Naive thymus-derived CD8-positive, alpha-beta T cell (primary cell): ENCODE data around the gene BIRC6. TPM values are rescaled to one million over a fixed set of nuclear protein-coding genes. Genes with fewer than 3 reads are reported as not detected.
"Not testable (repeated sequence)": the region's sequence is repeated elsewhere in the genome, so short reads cannot be mapped to it uniquely, and the experiment has no call there.

Experiments
- ATAC-seq, 2 donors: fragments of 150-1000 bp; cut with Tn5 transposase in 1 of 2; sonication (Bioruptor Pico), chemical (Tn5 transposase) in 1 of 2; 1 replicate in 1 of 2; 2 replicates in 1 of 2; pipeline ENCODE4 v1.10.0; 2021; ENCODE audit warnings: mild to moderate bottlenecking in 2 of 2, moderate library complexity in 2 of 2
- POLR2A ChIA-PET: fragments of 350-600 bp; sonication (Branson Sonifier 250); formaldehyde crosslinking; loops from one replicate; lab custom pipeline; 2021; ENCODE audit warnings: antibody characterized with exemption; lab: Charles Lee
- DNase-seq, 10 donors: peaks; one replicate each; pipeline versions ENCODE4 v3.0.0 to v3.0.0-alpha.2; 2020 to 2022
- H3K27ac Mint-ChIP-seq, 10 donors: one replicate each; pipeline ENCODE4 v1.8.0; 2020 to 2022; ENCODE audit warnings: mild to moderate bottlenecking in 10 of 10, mixed read lengths in 10 of 10, moderate library complexity in 4 of 10, inconsistent platforms in 1 of 10
- H3K27me3 Mint-ChIP-seq, 5 donors: one replicate each; pipeline ENCODE4 v1.8.0; 2021 to 2022; ENCODE audit warnings: mixed read lengths in 5 of 5
- H3K36me3 Mint-ChIP-seq, 3 donors: one replicate each; pipeline ENCODE4 v1.8.0; 2020 to 2022; ENCODE audit warnings: mixed read lengths in 3 of 3, mild to moderate bottlenecking in 2 of 3, inconsistent platforms in 1 of 3
- H3K4me1 Mint-ChIP-seq, 4 donors: one replicate each; pipeline ENCODE4 v1.8.0; 2021 to 2022; ENCODE audit warnings: mixed read lengths in 4 of 4
- H3K4me3 Mint-ChIP-seq, 10 donors: one replicate each; pipeline ENCODE4 v1.8.0; 2020 to 2022; ENCODE audit warnings: mild to moderate bottlenecking in 10 of 10, mixed read lengths in 10 of 10, moderate library complexity in 6 of 10, inconsistent platforms in 1 of 10
- H3K9me3 Mint-ChIP-seq, 9 donors: one replicate each; pipeline ENCODE4 v1.8.0; 2020 to 2022; ENCODE audit warnings: mixed read lengths in 9 of 9, mild to moderate bottlenecking in 3 of 9, inconsistent platforms in 1 of 9, moderate library complexity in 1 of 9
- polyA plus RNA-seq, 3 donors: library from polyadenylated mRNA; unstranded; fragments of 300-500 nt; fragmentation: Illumina TruSeq; gene quantifications; one replicate each; pipeline ENCODE4 v1.2.3, GENCODE V29; 2021
- total RNA-seq, 8 experiments: library from RNA in 2 of 8; stranded (reverse) in 2 of 8; gene quantifications; one replicate each; pipeline ENCODE4 v1.2.3 and lab custom pipeline; 2021 to 2026

BIRC6 gene, protein sequence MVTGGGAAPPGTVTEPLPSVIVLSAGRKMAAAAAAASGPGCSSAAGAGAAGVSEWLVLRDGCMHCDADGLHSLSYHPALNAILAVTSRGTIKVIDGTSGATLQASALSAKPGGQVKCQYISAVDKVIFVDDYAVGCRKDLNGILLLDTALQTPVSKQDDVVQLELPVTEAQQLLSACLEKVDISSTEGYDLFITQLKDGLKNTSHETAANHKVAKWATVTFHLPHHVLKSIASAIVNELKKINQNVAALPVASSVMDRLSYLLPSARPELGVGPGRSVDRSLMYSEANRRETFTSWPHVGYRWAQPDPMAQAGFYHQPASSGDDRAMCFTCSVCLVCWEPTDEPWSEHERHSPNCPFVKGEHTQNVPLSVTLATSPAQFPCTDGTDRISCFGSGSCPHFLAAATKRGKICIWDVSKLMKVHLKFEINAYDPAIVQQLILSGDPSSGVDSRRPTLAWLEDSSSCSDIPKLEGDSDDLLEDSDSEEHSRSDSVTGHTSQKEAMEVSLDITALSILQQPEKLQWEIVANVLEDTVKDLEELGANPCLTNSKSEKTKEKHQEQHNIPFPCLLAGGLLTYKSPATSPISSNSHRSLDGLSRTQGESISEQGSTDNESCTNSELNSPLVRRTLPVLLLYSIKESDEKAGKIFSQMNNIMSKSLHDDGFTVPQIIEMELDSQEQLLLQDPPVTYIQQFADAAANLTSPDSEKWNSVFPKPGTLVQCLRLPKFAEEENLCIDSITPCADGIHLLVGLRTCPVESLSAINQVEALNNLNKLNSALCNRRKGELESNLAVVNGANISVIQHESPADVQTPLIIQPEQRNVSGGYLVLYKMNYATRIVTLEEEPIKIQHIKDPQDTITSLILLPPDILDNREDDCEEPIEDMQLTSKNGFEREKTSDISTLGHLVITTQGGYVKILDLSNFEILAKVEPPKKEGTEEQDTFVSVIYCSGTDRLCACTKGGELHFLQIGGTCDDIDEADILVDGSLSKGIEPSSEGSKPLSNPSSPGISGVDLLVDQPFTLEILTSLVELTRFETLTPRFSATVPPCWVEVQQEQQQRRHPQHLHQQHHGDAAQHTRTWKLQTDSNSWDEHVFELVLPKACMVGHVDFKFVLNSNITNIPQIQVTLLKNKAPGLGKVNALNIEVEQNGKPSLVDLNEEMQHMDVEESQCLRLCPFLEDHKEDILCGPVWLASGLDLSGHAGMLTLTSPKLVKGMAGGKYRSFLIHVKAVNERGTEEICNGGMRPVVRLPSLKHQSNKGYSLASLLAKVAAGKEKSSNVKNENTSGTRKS (N-terminal part only)
- total RNA-seq (100 to 1,000 TPM; 136 to 137 TPM), polyA plus RNA-seq (10 to 100 TPM; 17.9 to 28.1 (median 26.1) TPM), total RNA-seq (lab: John Stamatoyannopoulos, UW) (452 to 598 (median 512) reads per million in 6 experiments)

DNA sequence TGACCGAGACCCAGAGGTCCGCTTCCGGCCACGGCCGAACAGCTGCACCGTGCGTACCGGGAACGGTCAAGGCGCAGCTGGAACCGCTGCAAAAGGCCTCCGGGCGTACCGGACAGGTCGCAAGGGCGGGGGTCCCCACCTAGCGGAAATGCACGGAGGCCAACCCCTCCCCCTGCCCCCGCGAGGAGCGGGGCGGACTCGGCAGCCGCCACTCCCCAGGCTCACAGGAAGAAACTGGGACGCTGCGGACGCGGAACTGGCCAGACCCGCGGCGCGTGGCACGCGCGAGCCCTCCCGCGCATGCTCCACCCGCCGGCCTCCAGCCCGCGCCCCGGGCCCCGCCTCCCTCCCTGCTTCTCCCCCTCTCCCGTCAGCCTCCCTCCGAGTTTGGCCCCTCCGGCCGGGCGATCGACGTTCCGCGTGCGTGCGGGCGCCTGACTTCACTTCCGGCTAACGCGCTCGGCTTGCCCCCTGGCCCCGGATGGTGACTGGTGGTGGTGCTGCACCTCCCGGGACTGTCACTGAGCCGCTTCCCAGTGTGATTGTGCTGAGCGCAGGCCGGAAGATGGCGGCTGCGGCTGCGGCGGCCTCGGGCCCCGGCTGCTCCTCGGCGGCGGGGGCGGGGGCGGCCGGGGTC is at the start of gene BIRC6:
TSS of gene BIRC6 (plus strand) at position 343 of the 637 bp plus-strand sequence. CDS start at position 482, 139 bp downstream.
- Mint-ChIP-seq H3K36me3 (peaks cover 0 to 12% (median 3%) of the 10 kb centered on the region in 3 donors), H3K4me3 (peak within 1 kb of the TSS; percentile 73 to 98 (median 92)), H3K9me3 (no peaks in the 10 kb centered on the region), H3K27me3 (no peaks in the 10 kb centered on the region), H3K27ac (peak within 1 kb of the TSS; percentile 64 to 98 (median 96)), H3K4me1 (peaks cover 26 to 46% (median 38%) of the 10 kb centered on the region in 4 donors)
- DNase-seq (peak; percentile 76 to 94 (median 85)), ATAC-seq (peak; percentile 89 to 90)
- POLR2A ChIA-PET = interaction anchor here (0.7 to 1.5 kb wide), 3 partner anchors 42 to 317 kb away, joined by 3 read pairs; partner anchors contain the start of genes DPY30 and SPAST

DNA sequence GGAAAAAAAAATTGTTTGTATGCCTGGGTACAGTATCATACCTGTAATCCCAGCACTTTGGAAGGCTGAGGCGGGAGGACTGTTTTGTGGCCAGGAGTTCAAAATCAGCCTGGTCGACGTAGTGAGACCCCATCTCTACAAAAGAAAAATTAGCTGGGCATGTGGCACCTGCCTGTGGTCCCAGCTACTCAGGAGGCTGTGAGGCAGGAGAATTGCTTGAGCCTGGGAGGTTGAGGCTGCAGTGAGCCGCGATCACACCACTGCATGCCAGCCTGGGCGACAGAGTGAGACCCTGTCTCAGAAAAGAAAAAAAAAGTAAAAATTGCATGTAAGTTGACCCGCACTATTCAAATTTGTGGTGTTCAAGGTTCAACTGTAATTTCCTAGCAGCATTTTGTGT is 46.2 kb upstream of the BIRC6 start:
- POLR2A ChIA-PET = no interaction called here
- Mint-ChIP-seq H3K4me3 (no peak overlapping the region), H3K36me3 (peaks cover 0 to 25% (median 12%) of the 10 kb centered on the region in 3 donors), H3K27ac (no peak overlapping the region), H3K4me1 (no peaks in the 10 kb centered on the region), H3K9me3 (no peaks in the 10 kb centered on the region), H3K27me3 (no peaks in the 10 kb centered on the region)
- DNase-seq (no peak), ATAC-seq (no peak)

DNA sequence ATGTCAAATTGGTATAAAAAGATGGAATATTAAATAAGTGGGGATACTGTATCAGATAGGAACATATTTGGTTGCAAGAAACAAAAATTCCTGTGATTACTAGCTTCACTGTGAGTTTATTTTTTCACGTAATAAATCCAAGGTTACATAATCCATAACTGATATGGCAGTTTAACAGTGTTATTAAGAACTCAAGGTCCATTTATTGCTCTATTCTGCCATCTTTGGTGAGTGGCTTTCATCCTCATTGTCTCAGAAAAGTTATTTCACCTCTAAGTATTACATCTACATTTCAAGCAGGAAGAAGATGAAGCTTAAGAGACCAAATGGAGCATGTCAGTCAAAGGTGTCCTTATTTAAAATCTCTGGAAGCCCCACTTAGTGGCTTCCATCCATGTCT is 41.9 kb upstream of the BIRC6 start:
- Mint-ChIP-seq H3K27me3 (no peaks in the 10 kb centered on the region), H3K36me3 (peaks cover 0 to 14% (median 7%) of the 10 kb centered on the region in 3 donors), H3K4me3 (no peak overlapping the region), H3K4me1 (no peaks in the 10 kb centered on the region), H3K9me3 (no peaks in the 10 kb centered on the region), H3K27ac (no peak overlapping the region)
- DNase-seq = no peak
- no peak for ATAC-seq
- POLR2A ChIA-PET = interaction anchor here (1.0 kb wide), 1 partner anchor 42 kb away, joined by 3 read pairs; the partner anchor contains the start of gene BIRC6

DNA sequence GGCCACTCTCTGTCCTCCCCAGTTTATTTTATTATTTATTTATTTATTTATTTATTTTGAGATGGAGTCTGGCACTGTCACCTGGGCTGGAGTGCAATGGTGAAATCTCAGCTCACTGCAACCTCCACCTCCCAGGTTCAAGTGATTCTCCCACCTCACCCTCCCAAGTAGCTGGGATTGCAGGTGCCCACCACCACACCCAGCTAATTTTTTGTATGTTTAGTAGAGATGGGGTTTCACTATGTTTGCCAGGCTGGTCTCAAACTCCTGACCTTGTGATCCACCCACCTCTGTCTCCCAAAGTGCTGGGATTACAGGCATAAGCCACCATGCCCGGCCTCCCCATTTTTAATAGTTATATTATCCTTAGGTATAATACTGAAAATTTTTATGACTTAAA is 28.1 kb upstream of the BIRC6 start:
- H3K27ac Mint-ChIP-seq, H3K9me3 Mint-ChIP-seq, H3K27me3 Mint-ChIP-seq, ATAC-seq, DNase-seq, POLR2A ChIA-PET, H3K4me3 Mint-ChIP-seq, H3K4me1 Mint-ChIP-seq: not testable (repeated sequence)
- peaks cover 5 to 14% (median 9%) of the 10 kb centered on the region in 3 donors for H3K36me3 Mint-ChIP-seq

DNA sequence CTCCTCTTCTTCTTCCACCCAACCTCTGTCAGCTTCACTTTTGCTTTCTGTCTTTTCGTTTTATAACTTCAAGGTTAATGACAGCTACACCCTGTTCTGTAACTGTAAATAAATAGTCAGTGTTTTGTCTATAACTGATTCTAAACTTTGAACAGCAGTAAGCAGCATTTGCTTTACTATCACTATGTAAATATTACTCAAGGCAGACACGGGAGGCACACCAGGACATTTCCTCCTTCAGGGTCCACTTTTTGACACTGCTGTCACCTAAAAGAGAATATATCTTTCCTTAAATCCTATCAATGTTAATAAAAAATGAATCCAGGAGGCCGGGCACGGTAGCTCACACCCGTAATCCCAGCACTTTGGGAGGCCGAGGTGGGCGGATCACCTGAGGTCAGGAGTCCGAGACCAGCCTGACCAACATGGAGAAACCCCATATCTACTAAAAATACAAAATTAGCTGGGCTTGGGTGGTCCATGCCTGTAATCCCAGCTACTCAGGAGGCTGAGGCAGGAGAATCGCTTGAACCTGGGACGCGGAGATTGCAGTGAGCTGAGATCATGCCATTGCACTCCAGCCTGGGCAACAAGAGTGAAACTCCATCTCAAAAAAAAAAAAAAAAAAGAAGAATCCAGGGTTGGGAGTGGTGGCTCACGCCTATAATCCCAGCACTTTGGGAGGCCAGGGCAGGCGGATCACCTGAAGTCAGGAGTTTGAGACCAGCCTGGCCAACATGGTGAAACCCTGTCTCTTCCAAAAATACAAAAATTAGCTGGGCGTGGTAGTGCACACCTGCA is 27.4 kb upstream of the BIRC6 start:
- H3K27me3 Mint-ChIP-seq, DNase-seq, POLR2A ChIA-PET, ATAC-seq, H3K4me1 Mint-ChIP-seq, H3K27ac Mint-ChIP-seq, H3K4me3 Mint-ChIP-seq, H3K9me3 Mint-ChIP-seq: not testable (repeated sequence)
- H3K36me3 Mint-ChIP-seq = peaks cover 5 to 14% (median 9%) of the 10 kb centered on the region in 3 donors

DNA sequence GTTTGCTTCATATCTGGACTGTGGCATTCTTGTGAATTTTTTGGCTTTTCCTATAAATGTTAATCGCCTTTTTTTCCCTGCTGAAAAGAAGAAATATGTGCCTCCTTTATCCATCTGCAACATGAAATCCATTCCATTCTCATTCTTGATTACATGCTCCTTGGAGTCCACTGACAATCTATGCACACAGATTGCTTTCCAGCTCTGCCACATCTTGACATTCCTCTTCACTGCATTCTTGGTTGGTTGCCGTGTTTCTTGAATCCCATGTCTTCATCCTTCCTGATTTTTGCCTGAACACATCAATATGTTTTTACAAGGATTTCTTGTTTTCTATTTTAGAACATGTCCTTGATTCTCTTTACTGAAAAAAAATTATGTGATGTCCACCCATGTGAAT is 26.7 kb upstream of the BIRC6 start:
- DNase-seq (no peak), ATAC-seq (no peak)
- Mint-ChIP-seq H3K27ac (peak overlapping the region in 1 of 10 donors; percentile 34), H3K9me3 (no peaks in the 10 kb centered on the region), H3K4me1 (peaks cover 0 to 2% (median 0%) of the 10 kb centered on the region in 4 donors), H3K4me3 (no peak overlapping the region), H3K36me3 (peaks cover 5 to 14% (median 9%) of the 10 kb centered on the region in 3 donors), H3K27me3 (no peaks in the 10 kb centered on the region)
- POLR2A ChIA-PET = no interaction called here

DNA sequence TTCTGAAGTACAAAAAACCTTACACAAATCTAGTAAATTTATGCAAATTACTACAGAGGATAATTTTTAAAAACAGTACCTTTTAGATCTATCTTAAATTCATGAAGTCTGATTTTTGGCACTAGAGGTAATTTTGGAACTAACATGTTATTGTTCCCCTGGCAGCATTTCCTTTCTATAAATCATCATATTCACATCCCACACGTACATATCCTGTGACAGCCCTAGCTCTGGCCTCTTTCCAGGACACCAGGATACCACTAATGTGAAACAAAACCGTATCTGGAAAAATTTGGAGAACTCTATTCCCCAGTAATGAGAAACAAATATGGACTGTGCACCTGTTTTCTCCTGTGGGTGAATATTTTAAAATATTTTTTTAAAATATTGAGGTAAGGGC is 14.0 kb upstream of the BIRC6 start:
- POLR2A ChIA-PET = no interaction called here
- H3K4me3 Mint-ChIP-seq = no peak overlapping the region
- H3K27ac Mint-ChIP-seq = no peak overlapping the region
- H3K36me3 Mint-ChIP-seq = peaks cover 0 to 5% (median 2%) of the 10 kb centered on the region in 3 donors
- no peak for ATAC-seq
- no peaks in the 10 kb centered on the region for H3K9me3 Mint-ChIP-seq
- DNase-seq = no peak
- no peaks in the 10 kb centered on the region for H3K4me1 Mint-ChIP-seq
- no peaks in the 10 kb centered on the region for H3K27me3 Mint-ChIP-seq

DNA sequence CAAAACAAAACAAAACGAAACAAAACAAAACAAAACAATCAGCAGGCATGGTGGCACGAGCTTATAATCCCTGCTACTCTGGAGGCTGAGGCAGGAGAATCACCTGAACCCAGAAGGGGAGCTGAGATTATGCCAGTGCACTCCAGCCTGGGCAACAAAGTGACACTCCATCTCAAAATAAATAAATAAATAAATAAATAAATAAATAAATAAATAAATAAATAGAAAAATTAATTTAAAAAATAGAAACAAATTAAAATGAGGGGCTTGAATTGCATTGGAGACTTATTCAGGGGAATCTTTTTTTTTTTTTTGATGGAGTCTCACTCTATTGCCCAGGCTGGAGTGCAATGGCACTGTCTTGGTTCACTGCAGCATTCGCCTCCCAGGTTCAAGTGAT is 6.0 kb upstream of the BIRC6 start:
- POLR2A ChIA-PET = interaction anchor here (0.7 kb wide), 1 partner anchor 50 kb away, joined by 3 read pairs; no protein-coding TSS in a partner anchor
- not testable (repeated sequence) for H3K4me3 Mint-ChIP-seq, H3K36me3 Mint-ChIP-seq, H3K27me3 Mint-ChIP-seq, H3K4me1 Mint-ChIP-seq, H3K9me3 Mint-ChIP-seq, ATAC-seq, DNase-seq
- H3K27ac Mint-ChIP-seq = peak overlapping the region in 1 of 10 donors; percentile 78

DNA sequence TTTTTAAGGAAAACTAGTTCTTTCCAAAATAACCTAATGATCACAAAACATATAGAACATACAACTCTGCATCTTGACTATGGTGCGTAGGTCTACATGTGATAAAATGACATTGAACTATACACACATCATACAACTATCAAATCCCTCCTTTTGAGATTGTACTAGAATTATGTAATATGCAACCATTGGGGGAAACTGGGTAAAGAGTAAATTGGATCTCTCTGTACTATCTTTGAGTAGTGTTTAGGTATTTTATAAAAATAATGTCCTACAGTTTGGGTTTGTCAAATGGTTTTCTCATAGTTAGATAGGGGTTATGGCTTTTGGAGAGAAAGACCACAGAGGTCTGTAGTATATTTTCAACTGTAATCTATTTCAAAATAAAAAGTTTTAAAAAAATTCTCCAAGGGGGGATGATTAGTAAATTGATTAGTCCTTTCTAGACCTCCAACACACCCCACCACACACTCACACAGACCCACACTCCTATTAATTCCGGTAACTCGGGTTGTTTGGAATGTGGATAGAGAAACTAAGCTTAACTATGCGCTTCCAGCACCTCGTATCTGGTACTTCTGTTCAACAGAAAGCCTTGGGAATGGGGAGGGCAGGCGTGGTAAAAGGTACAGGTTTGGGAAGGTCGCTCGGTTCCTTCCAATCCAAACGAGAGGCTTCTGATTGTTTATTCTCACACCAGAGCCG is 695 bp upstream of the BIRC6 start:
- DNase-seq (peak in 3 of 10 donors; percentile 12 to 63 (median 18)), ATAC-seq (peak; percentile 7 to 8)
- POLR2A ChIA-PET = interaction anchor here (0.7 to 1.5 kb wide), 3 partner anchors 42 to 317 kb away, joined by 3 read pairs; partner anchors contain the start of genes DPY30 and SPAST
- peaks cover 20 to 39% (median 32%) of the 10 kb centered on the region in 4 donors for H3K4me1 Mint-ChIP-seq
- H3K27me3 Mint-ChIP-seq = no peaks in the 10 kb centered on the region
- peak overlapping the region; percentile 73 to 98 (median 90) for H3K4me3 Mint-ChIP-seq
- H3K9me3 Mint-ChIP-seq = no peaks in the 10 kb centered on the region
- H3K27ac Mint-ChIP-seq = peak overlapping the region; percentile 64 to 98 (median 94)
- H3K36me3 Mint-ChIP-seq = peaks cover 0 to 7% (median 0%) of the 10 kb centered on the region in 3 donors

DNA sequence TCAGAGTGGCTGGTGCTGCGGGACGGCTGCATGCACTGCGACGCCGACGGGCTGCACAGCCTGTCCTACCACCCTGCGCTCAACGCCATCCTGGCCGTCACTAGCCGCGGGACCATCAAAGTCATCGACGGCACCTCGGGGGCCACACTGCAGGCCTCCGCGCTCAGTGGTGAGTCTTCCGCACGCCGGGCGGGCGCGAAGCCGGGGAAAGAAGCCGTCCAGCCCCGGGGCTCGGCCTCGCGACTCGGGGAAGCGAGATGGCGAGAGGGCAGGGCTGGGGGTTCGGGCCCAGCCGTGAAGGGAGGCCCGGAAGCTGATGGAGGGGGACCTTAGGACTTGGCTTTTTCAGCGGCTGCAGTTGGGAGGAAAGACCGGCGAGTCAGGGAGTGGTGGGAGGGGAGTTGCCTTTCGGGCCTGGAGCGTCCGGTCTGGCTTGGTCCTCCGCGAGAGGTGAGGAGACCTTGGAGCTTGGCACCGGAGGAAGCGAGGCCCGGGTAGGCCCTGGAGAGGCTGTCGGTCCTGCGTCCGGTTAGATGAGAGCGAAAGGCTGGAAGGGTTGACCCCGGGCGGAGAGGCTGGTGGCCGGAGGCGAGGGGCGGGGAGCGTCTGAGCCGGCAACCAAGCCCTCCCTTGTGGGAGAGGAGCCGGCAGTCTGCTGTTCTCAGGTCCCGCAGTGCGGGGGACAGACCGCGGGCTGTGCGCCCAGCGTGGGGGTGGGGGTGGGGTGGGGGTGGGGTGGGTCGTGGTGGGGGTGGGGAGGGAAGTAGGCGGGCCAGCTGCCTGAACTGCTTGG is 691 bp downstream of the BIRC6 start:
- Mint-ChIP-seq H3K36me3 (peaks cover 0 to 13% (median 3%) of the 10 kb centered on the region in 3 donors), H3K9me3 (no peaks in the 10 kb centered on the region), H3K4me3 (peak overlapping the region; percentile 73 to 98 (median 92)), H3K27ac (peak overlapping the region; percentile 64 to 98 (median 94)), H3K4me1 (peaks cover 26 to 52% (median 42%) of the 10 kb centered on the region in 4 donors), H3K27me3 (no peaks in the 10 kb centered on the region)
- POLR2A ChIA-PET = interaction anchor here (1.0 to 1.5 kb wide), 2 partner anchors 34 to 43 kb away, joined by 3 read pairs; no protein-coding TSS in a partner anchor
- DNase-seq (peak in 4 of 10 donors; percentile 14 to 64 (median 20)), ATAC-seq (peak in 1 of 2 donors; percentile 48)
